Measurements from ENCODE around the gene GRK1.

- no peak for TF ChIP-seq EZH2 (IDR thresholded peaks at IDR 0.05; ENCODE audit: insufficient read depth, poor library complexity, severe bottlenecking)
- no peak for TF ChIP-seq EZH2phosphoT487 (IDR thresholded peaks at IDR 0.05; ENCODE audit: insufficient read depth, low read depth)
These were observed 116.3 kb downstream of the GRK1 start for GRCh38 chr13:113783200-113783881.
